LNCAP (cell line): Measurements from ENCODE around the gene EXOC2.

ENCODE experiments used
- TF ChIP-seq, protein P1 (sequence below): fragments of 450-650 bp; IDR thresholded peaks from 2 replicates; pipeline ENCODE4 v1.5.1; 2017; ENCODE audit warnings: mild to moderate bottlenecking

Gene EXOC2

DNA sequence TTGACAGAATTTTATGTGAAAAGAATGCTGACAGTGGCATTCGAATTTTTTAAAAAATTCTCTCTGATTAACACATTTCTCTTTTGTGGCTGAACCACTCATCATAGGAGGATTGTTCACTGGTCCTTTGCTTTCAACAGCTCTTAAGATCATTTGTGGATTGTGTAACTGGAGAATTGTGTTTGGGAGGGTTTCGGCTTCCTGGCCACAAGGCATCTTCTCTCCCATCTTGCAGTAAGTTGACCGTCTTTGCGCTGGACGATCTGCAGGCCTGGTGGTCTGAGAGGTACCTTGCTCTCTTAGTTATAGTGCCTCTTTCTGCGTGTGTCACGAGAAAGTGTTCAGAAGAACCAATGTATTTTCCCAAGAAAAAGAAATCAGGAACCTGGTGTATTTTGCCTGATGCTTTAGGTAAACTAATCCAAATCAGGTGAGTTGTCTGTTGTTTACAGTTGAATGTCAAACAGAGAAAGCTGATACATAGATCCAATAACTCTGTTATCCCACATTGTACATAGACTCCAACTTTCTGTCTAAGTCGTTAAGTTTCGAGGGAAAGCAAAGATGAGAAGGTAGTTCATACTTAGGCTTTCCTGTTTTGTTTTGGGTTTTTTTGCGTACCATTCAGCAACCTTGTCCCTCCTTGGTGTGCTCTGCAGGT, 14.8 kb upstream of the EXOC2 start:
- TF ChIP-seq, protein P1, sequence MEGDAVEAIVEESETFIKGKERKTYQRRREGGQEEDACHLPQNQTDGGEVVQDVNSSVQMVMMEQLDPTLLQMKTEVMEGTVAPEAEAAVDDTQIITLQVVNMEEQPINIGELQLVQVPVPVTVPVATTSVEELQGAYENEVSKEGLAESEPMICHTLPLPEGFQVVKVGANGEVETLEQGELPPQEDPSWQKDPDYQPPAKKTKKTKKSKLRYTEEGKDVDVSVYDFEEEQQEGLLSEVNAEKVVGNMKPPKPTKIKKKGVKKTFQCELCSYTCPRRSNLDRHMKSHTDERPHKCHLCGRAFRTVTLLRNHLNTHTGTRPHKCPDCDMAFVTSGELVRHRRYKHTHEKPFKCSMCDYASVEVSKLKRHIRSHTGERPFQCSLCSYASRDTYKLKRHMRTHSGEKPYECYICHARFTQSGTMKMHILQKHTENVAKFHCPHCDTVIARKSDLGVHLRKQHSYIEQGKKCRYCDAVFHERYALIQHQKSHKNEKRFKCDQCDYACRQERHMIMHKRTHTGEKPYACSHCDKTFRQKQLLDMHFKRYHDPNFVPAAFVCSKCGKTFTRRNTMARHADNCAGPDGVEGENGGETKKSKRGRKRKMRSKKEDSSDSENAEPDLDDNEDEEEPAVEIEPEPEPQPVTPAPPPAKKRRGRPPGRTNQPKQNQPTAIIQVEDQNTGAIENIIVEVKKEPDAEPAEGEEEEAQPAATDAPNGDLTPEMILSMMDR: no peak

DNA sequence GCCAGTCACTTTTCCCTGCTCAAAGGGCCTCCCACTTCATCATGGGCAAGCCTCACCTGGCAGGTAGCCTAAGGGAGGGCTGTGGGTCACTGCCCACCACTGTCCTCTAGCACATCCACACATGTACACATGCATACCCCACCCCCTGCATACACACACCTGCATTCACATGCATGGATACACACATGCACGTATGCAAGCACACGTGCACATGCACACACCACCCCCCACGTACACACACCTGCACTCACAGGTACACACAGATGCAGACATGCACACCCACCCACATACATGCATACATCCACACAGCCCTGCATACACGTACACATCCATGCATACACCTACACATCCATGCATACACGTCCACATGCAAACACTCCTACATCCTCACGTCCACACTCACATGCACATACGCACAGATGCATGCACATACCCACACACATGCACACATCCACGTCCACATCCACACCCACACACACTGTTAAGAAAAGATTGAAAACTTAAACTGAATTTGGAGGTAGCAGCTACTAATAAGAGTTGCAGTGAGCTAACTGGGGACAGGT, 14.0 kb upstream of the EXOC2 start:
- TF ChIP-seq, protein P1: no peak

- TF ChIP-seq, protein P1: no peak
Measured at GRCh38 chr6:706146-706545, 13.2 kb upstream of the EXOC2 start.

DNA sequence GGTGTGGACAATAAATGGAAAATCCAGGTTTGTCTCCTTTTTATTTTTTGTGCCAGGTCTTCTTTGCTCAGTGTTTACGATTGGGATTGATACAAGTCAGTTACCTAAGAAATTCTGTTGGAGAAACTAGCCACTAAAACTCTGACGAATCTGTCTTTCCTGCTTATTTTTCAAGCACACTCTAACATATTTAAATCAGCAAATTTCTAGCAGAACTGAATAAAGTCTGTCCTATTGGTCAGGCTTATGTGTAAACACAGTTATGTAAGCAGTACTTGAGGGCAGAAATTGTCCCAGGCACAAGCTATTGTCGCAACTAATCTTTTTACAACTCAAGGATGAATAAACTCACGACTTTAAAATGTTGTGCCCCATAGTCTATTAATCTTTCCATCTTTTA, 12.1 kb upstream of the EXOC2 start:
- TF ChIP-seq, protein P1: no peak

DNA sequence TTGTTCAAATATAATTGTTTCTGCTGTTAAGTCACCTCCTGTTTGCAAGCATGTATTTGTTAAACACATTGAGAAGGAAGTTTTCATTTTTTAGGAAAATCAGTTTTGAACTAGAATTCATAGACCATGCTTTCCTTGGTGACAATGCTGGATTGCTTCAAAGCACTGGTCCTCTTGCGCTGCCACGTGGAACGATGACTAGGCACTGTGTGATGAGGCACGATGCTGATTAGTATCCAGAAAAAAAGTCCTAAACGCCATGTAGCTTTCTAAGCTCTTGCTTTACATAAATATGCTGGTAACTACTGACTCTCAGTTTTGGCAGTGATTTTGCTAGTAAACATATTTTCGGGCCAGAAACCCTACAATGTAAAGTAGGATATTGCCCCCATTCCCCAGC, 11.1 kb upstream of the EXOC2 start:
- TF ChIP-seq, protein P1: no peak

- TF ChIP-seq, protein P1: no peak
Measured at GRCh38 chr6:703552-703951, 10.6 kb upstream of the EXOC2 start.

DNA sequence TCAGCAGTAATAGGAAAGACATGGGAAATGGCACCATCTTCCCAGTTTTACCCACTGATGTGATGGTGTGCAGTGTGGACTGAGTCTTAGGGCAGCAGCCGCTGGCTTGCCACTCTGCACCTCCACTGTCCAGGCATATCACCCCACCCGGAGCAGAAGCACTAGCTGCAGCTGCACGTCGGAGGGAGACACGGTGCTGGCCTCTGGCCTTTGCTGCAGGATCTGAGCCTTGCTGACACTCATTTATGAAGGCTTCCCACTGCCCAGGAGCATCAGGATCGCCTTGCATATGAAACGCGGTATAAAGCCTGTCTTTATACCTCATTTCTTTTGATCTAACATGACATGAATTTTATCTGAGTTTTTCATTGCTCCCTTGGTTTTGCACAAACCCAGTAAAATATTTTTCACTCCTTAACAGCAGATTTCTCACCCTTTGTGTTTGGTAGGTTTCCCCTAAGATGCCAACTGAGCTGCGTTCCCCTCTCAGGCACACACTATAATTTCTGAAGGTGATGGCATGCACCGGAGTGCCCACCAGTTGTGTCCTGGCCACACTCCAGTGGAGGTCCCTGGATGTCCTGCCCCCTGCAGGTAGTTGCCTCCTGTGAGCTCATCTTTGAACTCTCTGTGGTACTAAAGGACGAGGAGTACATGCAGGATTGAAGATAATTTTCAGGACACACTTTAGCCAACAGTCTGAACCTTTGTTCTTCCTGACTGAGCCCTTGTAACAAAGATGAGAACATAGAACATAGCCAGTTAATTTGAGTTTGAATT, 9.0 kb upstream of the EXOC2 start:
- TF ChIP-seq, protein P1: no peak
